OCI-LY1 (cell line): ENCODE results near the gene UBTD2.

Experiments
- H2AFZ ChIP-seq: fragments of 200-600 bp; sonication (generic), shearing (Covaris generic); 2 replicates; pipeline ENCODE4 v1.6.0; 2014; ENCODE audit warnings: antibody characterized with exemption, mild to moderate bottlenecking, low read length
- H3F3A ChIP-seq: fragments of 200-600 bp; sonication (generic), shearing (Covaris generic); 2 replicates; pipeline ENCODE4 v1.6.0; 2014; ENCODE audit warnings: mild to moderate bottlenecking, antibody characterized with exemption, low read length, moderate library complexity; ENCODE audit not compliant: insufficient read depth
- H3K27ac ChIP-seq: fragments of 200-600 bp; sonication (generic); 2 replicates; pipeline ENCODE4 v1.5.1; 2014; ENCODE audit warnings: low read length, mixed run types, mild to moderate bottlenecking, low read depth; ENCODE audit not compliant: poor library complexity, severe bottlenecking
- H3K27me3 ChIP-seq: fragments of 200-600 bp; sonication (generic); 2 replicates; pipeline ENCODE4 v1.6.0; 2014; ENCODE audit warnings: antibody characterized with exemption, mild to moderate bottlenecking, low read length, moderate library complexity; ENCODE audit not compliant: insufficient read depth
- H3K36me3 ChIP-seq: fragments of 200-600 bp; sonication (generic); 2 replicates; pipeline ENCODE4 v1.6.1; 2014; ENCODE audit warnings: mild to moderate bottlenecking, antibody characterized with exemption, low read length, moderate library complexity, mixed read lengths; ENCODE audit not compliant: insufficient read depth
- H3K4me1 ChIP-seq: fragments of 200-600 bp; sonication (generic); 2 replicates; pipeline ENCODE4 v1.5.1; 2014; ENCODE audit warnings: mild to moderate bottlenecking, low read length, moderate library complexity; ENCODE audit not compliant: insufficient read depth, severe bottlenecking
- H3K4me2 ChIP-seq: fragments of 200-600 bp; sonication (generic), shearing (Covaris generic); 2 replicates; pipeline ENCODE4 v1.6.1; 2014; ENCODE audit warnings: low read length
- H3K4me3 ChIP-seq: fragments of 200-600 bp; sonication (generic); 2 replicates; pipeline ENCODE4 v1.5.1; 2014; ENCODE audit warnings: low read length, low read depth, mild to moderate bottlenecking, mixed read lengths; ENCODE audit not compliant: poor library complexity, severe bottlenecking
- H3K79me2 ChIP-seq: fragments of 200-600 bp; shearing (Covaris generic); 2 replicates; pipeline ENCODE4 v1.6.1; 2016; ENCODE audit warnings: mixed run types, low read length, mixed read lengths; ENCODE audit not compliant: insufficient read depth
- H3K9ac ChIP-seq: fragments of 200-600 bp; sonication (generic), shearing (Covaris generic); 2 replicates; pipeline ENCODE4 v1.6.1; 2014; ENCODE audit warnings: mild to moderate bottlenecking, low read length, mixed read lengths
- H3K9me2 ChIP-seq: fragments of 200-600 bp; sonication (generic), shearing (Covaris generic); 2 replicates; pipeline ENCODE4 v1.6.1; 2014; ENCODE audit warnings: low read depth, mild to moderate bottlenecking, low read length, mixed read lengths
- H3K9me3 ChIP-seq: fragments of 200-600 bp; shearing (Covaris generic); 2 replicates; pipeline ENCODE4 v1.6.1; 2014; ENCODE audit warnings: low read length, mixed read lengths
- H4K20me1 ChIP-seq: fragments of 200-600 bp; sonication (generic), shearing (Covaris generic); 2 replicates; pipeline ENCODE4 v1.6.0; 2016; ENCODE audit warnings: mild to moderate bottlenecking, low read length; ENCODE audit not compliant: insufficient read depth
- EZH2 ChIP-seq: fragments of 200-600 bp; sonication (generic), shearing (Covaris generic); IDR thresholded peaks from 2 replicates; pipeline ENCODE4 v1.8.0; 2017; ENCODE audit warnings: borderline replicate concordance, mixed run types, mild to moderate bottlenecking, antibody characterized with exemption, low read length, moderate library complexity, mixed read lengths
- TF ChIP-seq, protein P1 (sequence below): fragments of 200-600 bp; sonication (generic), shearing (Covaris generic); IDR thresholded peaks from 2 replicates; pipeline ENCODE4 v1.5.1; 2017; ENCODE audit warnings: mild to moderate bottlenecking, antibody characterized with exemption, low read length, moderate library complexity, mixed read lengths

The UBTD2 gene

DNA sequence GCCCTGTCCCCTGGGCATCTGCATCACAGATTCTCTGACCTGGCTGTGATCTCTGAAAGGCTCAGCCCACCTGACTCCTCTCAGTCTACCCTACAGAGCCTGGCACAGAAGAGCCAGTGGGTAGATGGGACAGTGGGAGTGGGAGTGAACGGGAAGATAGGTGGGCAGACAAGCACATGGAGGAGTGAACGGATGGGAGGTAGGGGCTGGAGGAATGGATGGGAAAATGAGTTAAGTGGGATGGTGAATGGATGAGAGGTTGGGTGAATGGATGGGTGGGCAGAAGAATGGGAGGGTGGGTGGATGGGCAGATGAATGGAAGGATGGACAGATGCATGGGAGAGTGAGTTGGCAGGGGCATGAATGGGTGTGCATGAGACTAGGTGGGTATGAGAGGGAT is 114.3 kb downstream of the UBTD2 start:
- H3K27ac ChIP-seq = no peak overlapping the region
- TF ChIP-seq EZH2 = no peak
- TF ChIP-seq, protein P1, sequence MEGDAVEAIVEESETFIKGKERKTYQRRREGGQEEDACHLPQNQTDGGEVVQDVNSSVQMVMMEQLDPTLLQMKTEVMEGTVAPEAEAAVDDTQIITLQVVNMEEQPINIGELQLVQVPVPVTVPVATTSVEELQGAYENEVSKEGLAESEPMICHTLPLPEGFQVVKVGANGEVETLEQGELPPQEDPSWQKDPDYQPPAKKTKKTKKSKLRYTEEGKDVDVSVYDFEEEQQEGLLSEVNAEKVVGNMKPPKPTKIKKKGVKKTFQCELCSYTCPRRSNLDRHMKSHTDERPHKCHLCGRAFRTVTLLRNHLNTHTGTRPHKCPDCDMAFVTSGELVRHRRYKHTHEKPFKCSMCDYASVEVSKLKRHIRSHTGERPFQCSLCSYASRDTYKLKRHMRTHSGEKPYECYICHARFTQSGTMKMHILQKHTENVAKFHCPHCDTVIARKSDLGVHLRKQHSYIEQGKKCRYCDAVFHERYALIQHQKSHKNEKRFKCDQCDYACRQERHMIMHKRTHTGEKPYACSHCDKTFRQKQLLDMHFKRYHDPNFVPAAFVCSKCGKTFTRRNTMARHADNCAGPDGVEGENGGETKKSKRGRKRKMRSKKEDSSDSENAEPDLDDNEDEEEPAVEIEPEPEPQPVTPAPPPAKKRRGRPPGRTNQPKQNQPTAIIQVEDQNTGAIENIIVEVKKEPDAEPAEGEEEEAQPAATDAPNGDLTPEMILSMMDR = no peak
- no peak overlapping the region for H3K4me2 ChIP-seq
- peaks cover 28% of the 10 kb centered on the region for H3K4me1 ChIP-seq
- H3K36me3 ChIP-seq = peaks cover 5% of the 10 kb centered on the region; the same call in 1 of the 2 replicates
- H3K9me2 ChIP-seq = no peaks in the 10 kb centered on the region
- no peak overlapping the region for H3K9ac ChIP-seq
- H3K4me3 ChIP-seq = no peak overlapping the region
- H3F3A ChIP-seq = no peaks in the 10 kb centered on the region
- no peaks in the 10 kb centered on the region for H4K20me1 ChIP-seq
- no peak overlapping the region for H2AFZ ChIP-seq
- H3K27me3 ChIP-seq = no peaks in the 10 kb centered on the region
- H3K79me2 ChIP-seq = 0 out of 2 replicates have a peak, but pooled peaks cover 3% of the 10 kb centered on the region
- H3K9me3 ChIP-seq = no peaks in the 10 kb centered on the region

DNA sequence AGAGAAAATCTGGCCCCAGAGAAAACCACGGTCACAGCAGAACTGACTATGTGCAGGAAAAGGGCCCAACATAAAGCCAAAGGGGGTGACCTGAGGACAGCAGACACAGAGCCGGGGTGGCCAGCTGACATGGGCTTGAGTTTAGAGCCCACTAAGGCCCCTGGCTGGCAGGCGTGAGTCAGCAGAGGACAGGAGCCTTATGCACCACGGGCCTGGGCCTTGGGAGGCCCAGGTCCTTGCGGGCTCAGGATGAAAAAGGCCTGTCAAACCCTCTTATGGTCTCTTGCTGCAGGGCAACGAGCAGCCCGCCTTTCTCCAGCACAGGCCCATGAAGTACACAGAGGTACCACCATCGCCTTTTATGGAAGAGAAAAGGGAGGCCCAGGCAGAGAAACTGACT is 115.3 kb downstream of the UBTD2 start:
- H3K27ac ChIP-seq = no peak overlapping the region
- H3F3A ChIP-seq = no peaks in the 10 kb centered on the region
- H3K4me3 ChIP-seq = no peak overlapping the region
- H3K9me3 ChIP-seq = no peaks in the 10 kb centered on the region
- no peak for TF ChIP-seq EZH2
- TF ChIP-seq, protein P1 = no peak
- H3K9ac ChIP-seq = no peak overlapping the region
- H3K79me2 ChIP-seq = 0 out of 2 replicates have a peak, but pooled peaks cover 6% of the 10 kb centered on the region
- H3K27me3 ChIP-seq = no peaks in the 10 kb centered on the region
- no peak overlapping the region for H2AFZ ChIP-seq
- H3K4me1 ChIP-seq = peaks cover 28% of the 10 kb centered on the region
- H3K4me2 ChIP-seq = no peak overlapping the region
- H3K36me3 ChIP-seq = peaks cover 5% of the 10 kb centered on the region; the same call in 1 of the 2 replicates
- no peaks in the 10 kb centered on the region for H4K20me1 ChIP-seq
- no peaks in the 10 kb centered on the region for H3K9me2 ChIP-seq

DNA sequence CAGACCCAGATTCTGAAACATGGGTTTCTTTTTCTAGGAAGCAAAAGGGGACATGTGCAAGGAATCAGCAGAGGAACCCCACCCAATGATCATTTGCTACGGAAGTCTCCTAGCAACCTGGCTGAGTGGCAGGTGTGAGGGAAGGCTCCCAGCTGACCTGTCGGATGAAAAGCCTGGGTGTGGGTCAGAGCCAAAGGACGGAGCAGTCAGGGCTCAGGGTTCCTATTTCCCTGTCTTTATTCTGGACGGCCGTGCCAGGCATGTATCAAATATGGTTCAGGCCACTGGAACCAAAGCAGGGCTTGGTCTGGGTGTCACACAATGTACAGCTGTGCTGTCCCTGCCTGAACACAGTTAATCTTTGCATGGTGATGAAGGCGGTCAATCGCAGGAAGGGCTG is 115.7 kb downstream of the UBTD2 start:
- peaks cover 32% of the 10 kb centered on the region for H3K4me1 ChIP-seq
- no peaks in the 10 kb centered on the region for H3F3A ChIP-seq
- H3K9me2 ChIP-seq = no peaks in the 10 kb centered on the region
- no peak overlapping the region for H3K4me3 ChIP-seq
- 0 out of 2 replicates have a peak, but pooled peaks cover 6% of the 10 kb centered on the region for H3K79me2 ChIP-seq
- no peak overlapping the region for H3K27ac ChIP-seq
- no peak overlapping the region for H3K4me2 ChIP-seq
- H3K36me3 ChIP-seq = peaks cover 5% of the 10 kb centered on the region; the same call in 1 of the 2 replicates
- no peak overlapping the region for H3K9ac ChIP-seq
- H3K27me3 ChIP-seq = no peaks in the 10 kb centered on the region
- H3K9me3 ChIP-seq = no peaks in the 10 kb centered on the region
- H4K20me1 ChIP-seq = no peaks in the 10 kb centered on the region
- no peak overlapping the region for H2AFZ ChIP-seq
- TF ChIP-seq, protein P1 = no peak
- no peak for TF ChIP-seq EZH2
